RWPE1 (cell line): ENCODE measurements around the gene TMEM130.

ENCODE experiments used
- CTCF ChIA-PET: fragments of 350-600 bp; sonication (Branson Sonifier 250); formaldehyde crosslinking; extraction: SDS; loops from one replicate; lab custom pipeline; 2021; lab: Yijun Ruan, JAX
- POLR2A ChIA-PET: fragments of 400-600 bp; formaldehyde crosslinking; extraction: SDS; loops from one replicate; lab custom pipeline; 2020; ENCODE audit warnings: antibody characterized with exemption; ENCODE audit not compliant: low non-redundant PET; lab: Yijun Ruan, JAX
- DNase-seq: peaks from one replicate; pipeline ENCODE4 v3.0.0; 2012; ENCODE audit warnings: low spot score
- H3K27ac ChIP-seq: fragments of 450-650 bp; 2 replicates; pipeline ENCODE4 v1.5.1; 2017
- CTCF ChIP-seq: fragments of 450-650 bp; conservative IDR thresholded peaks from 2 replicates; pipeline ENCODE4 v1.5.1; 2017; ENCODE audit warnings: low read depth, mild to moderate bottlenecking

TMEM130 gene

GRCh38 chr7:98869597-98870120, at the start of gene TMEM130:
Gene TMEM130, minus strand, starts transcription at chr7:98870014. Its CDS starts 153 bp downstream, at chr7:98869861.
- ChIA-PET CTCF (interaction anchor here (0.6 kb wide), 2 partner anchors 9 to 120 kb away, joined by 3 read pairs; partner anchors contain the start of gene TRRAP), POLR2A (interaction anchor here (0.6 kb wide), 1 partner anchor 499 kb away, joined by 3 read pairs; no protein-coding TSS in a partner anchor)
- H3K27ac ChIP-seq, result no peak within 1 kb of the TSS
- no peak for TF ChIP-seq CTCF
- no peak for DNase-seq

GRCh38 chr7:98917331-98917730, 47.5 kb upstream of the TMEM130 start:
- ChIA-PET POLR2A (no interaction called here), CTCF (no interaction called here)
- no peak for TF ChIP-seq CTCF
- DNase-seq, result no peak
- H3K27ac ChIP-seq, result no peak overlapping the region

GRCh38 chr7:98913612-98914011, 43.8 kb upstream of the TMEM130 start:
- TF ChIP-seq CTCF, result no peak
- POLR2A ChIA-PET, result no interaction called here
- H3K27ac ChIP-seq, result no peak overlapping the region
- DNase-seq, result no peak
- CTCF ChIA-PET, result no interaction called here

GRCh38 chr7:98913026-98913425, 43.2 kb upstream of the TMEM130 start:
- ChIA-PET POLR2A (no interaction called here), CTCF (no interaction called here)
- DNase-seq, result no peak
- TF ChIP-seq CTCF, result no peak
- H3K27ac ChIP-seq, result no peak overlapping the region

GRCh38 chr7:98911916-98912315, 42.1 kb upstream of the TMEM130 start:
- CTCF ChIA-PET, result interaction anchor here (0.5 to 0.6 kb wide), 2 partner anchors 54 to 69 kb away, joined by 3 to 7 read pairs; no protein-coding TSS in a partner anchor
- no peak for TF ChIP-seq CTCF
- POLR2A ChIA-PET, result no interaction called here
- no peak for DNase-seq
- no peak overlapping the region for H3K27ac ChIP-seq

- no peak for TF ChIP-seq CTCF
- no peak for DNase-seq
- CTCF ChIA-PET, result no interaction called here
- POLR2A ChIA-PET, result no interaction called here
- no peak overlapping the region for H3K27ac ChIP-seq
These were observed 40.6 kb upstream of the TMEM130 start for GRCh38 chr7:98910427-98910826.

- DNase-seq, result no peak
- H3K27ac ChIP-seq, result no peak overlapping the region
- CTCF ChIA-PET, result no interaction called here
- POLR2A ChIA-PET, result no interaction called here
- TF ChIP-seq CTCF, result no peak
These were observed 39.7 kb upstream of the TMEM130 start for GRCh38 chr7:98909487-98909886.
